Caco-2 (cell line): Measurements from ENCODE around the gene BMP7. TPM values are rescaled to one million over a fixed set of nuclear protein-coding genes. Genes with fewer than 3 reads are reported as not detected.

ENCODE experiments used
- BruUV-seq: library from RNA; stranded (reverse); fragments of 400-500 nt; replicated peaks from 2 replicates; lab custom pipeline; 2021; lab: Mats Ljungman, UMichigan
- CTCF ChIA-PET: fragments of 300-600 bp; sonication (Branson Sonifier 250); formaldehyde crosslinking; loops from one replicate; lab custom pipeline; 2022; ENCODE audit warnings: antibody characterized with exemption; lab: Charles Lee
- POLR2A ChIA-PET: fragments of 300-600 bp; sonication (Branson Sonifier 250); formaldehyde crosslinking; loops from one replicate; lab custom pipeline; 2022; ENCODE audit warnings: antibody characterized with exemption; lab: Charles Lee
- DNase-seq, 2 experiments: peaks; one replicate each; pipeline versions ENCODE4 v3.0.0 to v3.0.0-alpha.2; 2020 to 2022
- H3K27me3 ChIP-seq: replicated peaks from 2 replicates; pipeline ENCODE4 v1.6.0; 2011; ENCODE audit warnings: low read length; ENCODE audit not compliant: control insufficient read depth, insufficient read depth
- H3K36me3 ChIP-seq: 2 replicates; pipeline ENCODE4 v1.5.1; 2011; ENCODE audit warnings: low read length; ENCODE audit not compliant: control insufficient read depth, insufficient read depth
- H3K4me1 ChIP-seq: fragments of 250-450 bp; sonication (Bioruptor Pico); 2 replicates; pipeline ENCODE4 v1.5.1; 2020; ENCODE audit warnings: mild to moderate bottlenecking
- H3K4me3 ChIP-seq: 2 replicates; pipeline ENCODE4 v1.5.1; 2011; ENCODE audit warnings: low read depth, mild to moderate bottlenecking, control low read depth, low read length
- H3K9me3 ChIP-seq: fragments of 250-450 bp; sonication (Bioruptor Pico); 2 replicates; pipeline ENCODE4 v1.5.1; 2020; ENCODE audit warnings: mild to moderate bottlenecking, moderate library complexity
- H3K27ac Mint-ChIP-seq: one replicate; pipeline ENCODE4 v1.8.0; 2022; ENCODE audit warnings: mixed read lengths; ENCODE audit not compliant: unreplicated experiment
- H3K27me3 Mint-ChIP-seq: one replicate; pipeline ENCODE4 v1.8.0; 2022; ENCODE audit warnings: mixed read lengths; ENCODE audit not compliant: insufficient read depth, unreplicated experiment
- H3K36me3 Mint-ChIP-seq: one replicate; pipeline ENCODE4 v1.8.0; 2022; ENCODE audit warnings: mild to moderate bottlenecking, mixed read lengths; ENCODE audit not compliant: insufficient read depth, unreplicated experiment
- H3K4me1 Mint-ChIP-seq: one replicate; pipeline ENCODE4 v1.8.0; 2022; ENCODE audit warnings: low read depth, mixed read lengths; ENCODE audit not compliant: unreplicated experiment
- H3K4me3 Mint-ChIP-seq: one replicate; pipeline ENCODE4 v1.8.0; 2022; ENCODE audit warnings: mild to moderate bottlenecking, moderate library complexity, mixed read lengths; ENCODE audit not compliant: unreplicated experiment
- H3K9me3 Mint-ChIP-seq: one replicate; pipeline ENCODE4 v1.8.0; 2022; ENCODE audit warnings: mixed read lengths; ENCODE audit not compliant: unreplicated experiment
- CTCF ChIP-seq, 2 experiments: fragments of 200-600 bp in 1 of 2; IDR thresholded peaks; 1 replicate in 1 of 2; 2 replicates in 1 of 2; pipeline versions ENCODE4 v1.5.1 to v1.8.0; 2011 to 2022; ENCODE audit warnings: antibody characterized with exemption in 1 of 2, control low read depth in 1 of 2, inconsistent platforms in 1 of 2, low read depth in 1 of 2, low read length in 1 of 2, mild to moderate bottlenecking in 1 of 2, moderate library complexity in 1 of 2; ENCODE audit not compliant: insufficient read depth in 1 of 2, severe bottlenecking in 1 of 2, unreplicated experiment in 1 of 2
- intact Hi-C: fragments of 100-400 bp; cut with micrococcal nuclease; formaldehyde crosslinking; loops from one replicate; pipeline ENCODE4 v1.10.0; 2022; ENCODE audit not compliant: unreplicated experiment
- total RNA-seq: library from RNA; stranded (reverse); gene quantifications from 2 replicates; pipeline ENCODE4 v1.2.3, GENCODE V29; 2022

Gene BMP7
- total RNA-seq, 1 experiment from 2014 or later = 317 TPM

DNA sequence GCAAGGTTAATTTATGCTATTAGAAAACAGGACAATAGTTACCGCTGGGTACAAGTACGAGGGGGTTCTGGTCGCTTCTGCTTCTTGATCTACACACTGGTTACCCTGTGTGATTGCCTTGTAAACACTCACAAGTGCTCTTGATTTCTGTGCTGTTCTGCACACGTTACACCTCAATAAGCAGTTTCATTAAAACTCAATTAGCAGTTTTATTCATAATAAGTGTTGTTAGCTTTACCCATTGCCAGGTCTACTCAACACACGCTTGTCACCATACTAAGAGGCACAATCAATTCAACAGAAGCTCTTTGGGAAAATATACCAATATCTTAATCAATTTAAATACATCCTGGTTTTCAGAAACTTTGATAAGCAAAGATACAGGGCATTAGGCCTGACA is 20.4 kb downstream of the BMP7 start:
- Histone ChIP-seq H3K36me3 (no peaks in the 10 kb centered on the region), H3K4me1 (peaks cover 20% of the 10 kb centered on the region), H3K9me3 (peaks cover 4% of the 10 kb centered on the region), H3K27me3 (no peaks in the 10 kb centered on the region), H3K4me3 (no peak overlapping the region)
- ChIA-PET POLR2A (no interaction called here), CTCF (interaction anchor here (3.2 kb wide), 1 partner anchor 87 kb away, joined by 48 read pairs; no protein-coding TSS in a partner anchor)
- no peak for DNase-seq
- Mint-ChIP-seq H3K27me3 (no peaks in the 10 kb centered on the region), H3K27ac (no peak overlapping the region), H3K9me3 (peaks cover 8% of the 10 kb centered on the region), H3K36me3 (peaks cover 92% of the 10 kb centered on the region), H3K4me1 (peaks cover 29% of the 10 kb centered on the region), H3K4me3 (no peak overlapping the region)
- TF ChIP-seq CTCF (IDR thresholded peaks at IDR 0.05; ENCODE audit: insufficient read depth in 1 of 2, low read depth in 1 of 2, low read length in 1 of 2, severe bottlenecking in 1 of 2, unreplicated experiment in 1 of 2) = no peak
- intact Hi-C loops = no loop called here
- BruUV-seq = no TSS peak

DNA sequence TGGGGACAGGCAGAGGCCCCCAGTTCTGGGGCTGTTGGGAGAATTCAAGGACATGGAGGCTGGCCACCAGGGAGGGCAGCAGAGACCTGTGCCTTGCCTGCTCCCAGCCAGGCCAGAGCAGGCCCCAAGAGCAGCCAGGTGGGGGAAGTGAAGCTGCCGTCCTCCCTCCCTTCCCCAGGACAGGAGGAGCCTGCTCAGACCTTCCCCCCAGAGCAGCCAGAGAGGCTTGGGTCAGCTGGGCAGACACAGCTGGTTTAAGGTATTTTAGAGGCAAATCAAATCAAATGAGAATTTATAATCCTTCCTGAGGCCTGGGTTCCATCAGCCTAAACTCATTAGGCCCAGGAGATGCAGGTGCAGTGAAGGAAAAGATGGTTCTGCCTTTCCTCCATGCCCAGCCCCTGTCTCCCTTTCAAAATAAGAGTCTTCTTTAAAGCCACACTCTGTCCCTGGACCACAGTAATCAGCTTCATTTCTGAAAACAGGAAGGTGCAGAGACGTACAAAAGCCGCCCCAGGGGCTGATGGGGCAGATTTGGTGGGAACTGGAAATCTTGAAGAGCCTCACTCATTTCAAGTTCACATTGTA is 21.7 kb downstream of the BMP7 start:
- H3K27ac Mint-ChIP-seq = peak overlapping the region; percentile 53
- H3K4me3 ChIP-seq = no peak overlapping the region
- peaks cover 92% of the 10 kb centered on the region for H3K36me3 Mint-ChIP-seq
- peak; percentile 74 to 80 for DNase-seq
- no TSS peak for BruUV-seq
- peaks cover 21% of the 10 kb centered on the region for H3K9me3 Mint-ChIP-seq
- peaks cover 20% of the 10 kb centered on the region for H3K4me1 ChIP-seq
- TF ChIP-seq CTCF (IDR thresholded peaks at IDR 0.05; ENCODE audit: insufficient read depth in 1 of 2, low read depth in 1 of 2, low read length in 1 of 2, severe bottlenecking in 1 of 2, unreplicated experiment in 1 of 2) = peak; percentile 60 to 83
- peaks cover 29% of the 10 kb centered on the region for H3K4me1 Mint-ChIP-seq
- ChIA-PET CTCF (interaction anchor here (0.6 to 3.2 kb wide), 21 partner anchors 9 to 155 kb away, joined by 3 to 48 read pairs (median 5); partner anchors contain the start of genes RAE1 and SPO11), POLR2A (interaction anchor here (1.0 kb wide), 1 partner anchor 76 kb away, joined by 3 read pairs; no protein-coding TSS in a partner anchor)
- intact Hi-C loops = loop anchor here (1.0 kb wide), 1 partner anchor 88 kb away; no protein-coding TSS in a partner anchor
- H3K4me3 Mint-ChIP-seq = no peak overlapping the region
- no peaks in the 10 kb centered on the region for H3K36me3 ChIP-seq
- no peaks in the 10 kb centered on the region for H3K27me3 ChIP-seq
- peaks cover 15% of the 10 kb centered on the region for H3K9me3 ChIP-seq
- H3K27me3 Mint-ChIP-seq = no peaks in the 10 kb centered on the region

GRCh38 chr20:57244221-57244585 is 22.2 kb downstream of the BMP7 start:
- ChIA-PET POLR2A (interaction anchor here (1.0 kb wide), 1 partner anchor 76 kb away, joined by 3 read pairs; no protein-coding TSS in a partner anchor), CTCF (interaction anchor here (0.6 to 3.2 kb wide), 15 partner anchors 10 to 374 kb away, joined by 3 to 48 read pairs (median 5); partner anchors contain the start of gene SPO11)
- no peak for TF ChIP-seq CTCF (IDR thresholded peaks at IDR 0.05; ENCODE audit: insufficient read depth in 1 of 2, low read depth in 1 of 2, low read length in 1 of 2, severe bottlenecking in 1 of 2, unreplicated experiment in 1 of 2)
- Histone ChIP-seq H3K27me3 (no peaks in the 10 kb centered on the region), H3K4me3 (no peak overlapping the region), H3K4me1 (peaks cover 22% of the 10 kb centered on the region), H3K36me3 (no peaks in the 10 kb centered on the region), H3K9me3 (peaks cover 16% of the 10 kb centered on the region)
- peaks cover 21% of the 10 kb centered on the region for H3K9me3 Mint-ChIP-seq
- intact Hi-C loops = loop anchor here (1.0 kb wide), 1 partner anchor 88 kb away; no protein-coding TSS in a partner anchor
- H3K27me3 Mint-ChIP-seq = no peaks in the 10 kb centered on the region
- H3K4me3 Mint-ChIP-seq = no peak overlapping the region
- DNase-seq = no peak
- peaks cover 29% of the 10 kb centered on the region for H3K4me1 Mint-ChIP-seq
- peak overlapping the region; percentile 53 for H3K27ac Mint-ChIP-seq
- no TSS peak for BruUV-seq
- peaks cover 92% of the 10 kb centered on the region for H3K36me3 Mint-ChIP-seq
